Limb (tissue), 2 donors: ENCODE results near the gene UGT2B11.
"Not testable (repeated sequence)": the region's sequence is repeated elsewhere in the genome, so short reads cannot be mapped to it uniquely, and the experiment has no call there.

Source experiments
- DNase-seq, 2 donors: peaks; one replicate each; pipeline ENCODE4 v3.0.0-alpha.2; 2016; ENCODE audit errors: extremely low spot score in 2 of 2

The UGT2B11 gene

GRCh38 chr4:69170233-69171134 is 44.1 kb downstream of the UGT2B11 start:
- DNase-seq: peak; percentile 28 to 55

- not testable (repeated sequence) for DNase-seq
Observed at GRCh38 chr4:69169171-69169570, 45.4 kb downstream of the UGT2B11 start.

- DNase-seq: no peak
Observed at GRCh38 chr4:69167300-69167699, 47.2 kb downstream of the UGT2B11 start.

- not testable (repeated sequence) for DNase-seq
Observed at GRCh38 chr4:69166376-69166775, 48.2 kb downstream of the UGT2B11 start.

- DNase-seq: not testable (repeated sequence)
Observed at GRCh38 chr4:69165707-69166106, 48.8 kb downstream of the UGT2B11 start.

- DNase-seq: no peak
Observed at GRCh38 chr4:69156913-69157312, 57.6 kb downstream of the UGT2B11 start.

GRCh38 chr4:69154021-69154420 is 60.5 kb downstream of the UGT2B11 start:
- DNase-seq: no peak
